AG04450 (cell line): ENCODE results near the gene ADH4. TPM values are rescaled to one million over a fixed set of nuclear protein-coding genes. Genes with fewer than 3 reads are reported as not detected.
"Not testable (repeated sequence)": the region's sequence is repeated elsewhere in the genome, so short reads cannot be mapped to it uniquely, and the experiment has no call there.

ENCODE experiments used
- CTCF ChIA-PET: fragments of 300-600, 350-600 bp; formaldehyde crosslinking; extraction: SDS; loops from one replicate; lab custom pipeline; 2022; ENCODE audit warnings: antibody characterized with exemption, inconsistent platforms; lab: Charles Lee
- POLR2A ChIA-PET: fragments of 350-600 bp; formaldehyde crosslinking; extraction: SDS; loops from one replicate; lab custom pipeline; 2021; ENCODE audit warnings: antibody characterized with exemption, inconsistent platforms; lab: Yijun Ruan, JAX
- DNase-seq: peaks from one replicate; pipeline ENCODE4 v3.0.0-alpha.2; 2011; ENCODE audit warnings: low read depth, low spot score
- H3K27ac ChIP-seq: one replicate; pipeline ENCODE4 v1.5.1; 2012; ENCODE audit warnings: low read depth, low read length, control low read depth
- H3K27me3 ChIP-seq: one replicate; pipeline ENCODE4 v1.6.0; 2012; ENCODE audit warnings: low read length; ENCODE audit not compliant: control insufficient read depth, insufficient read depth
- H3K4me3 ChIP-seq: 2 replicates; pipeline ENCODE4 v1.5.1; 2011; ENCODE audit warnings: mild to moderate bottlenecking, low read depth, low read length, control low read depth
- H3K9me3 ChIP-seq: 2 replicates; pipeline ENCODE4 v1.5.1; 2012; ENCODE audit warnings: low read length; ENCODE audit not compliant: control insufficient read depth, insufficient read depth
- polyA minus RNA-seq: library from RNA; depleted of rRNA, polyadenylated mRNA; stranded (reverse); fragments of >200 nt; gene quantifications from 2 replicates; pipeline ENCODE4 v1.2.3, GENCODE V29; 2011; rRNA and poly(A)+ RNA removed
- polyA plus RNA-seq: library from polyadenylated mRNA; depleted of rRNA; stranded (reverse); fragments of >200 nt; gene quantifications from 2 replicates; pipeline ENCODE4 v1.2.3, GENCODE V29; 2011; rRNA removed
- TF ChIP-seq, protein P1 (sequence below): IDR thresholded peaks from 2 replicates; pipeline ENCODE4 v1.5.1; 2011; ENCODE audit warnings: low read depth, low read length, control low read depth, inconsistent platforms

The ADH4 gene
- polyA plus RNA-seq = not detected in 2 replicates
- not detected in 2 replicates for polyA minus RNA-seq

GRCh38 chr4:99144070-99144469, at the start of gene ADH4:
Gene ADH4, minus strand, starts transcription at chr4:99144297. Its CDS starts 75 bp downstream, at chr4:99144222.
- POLR2A ChIA-PET = no interaction called here
- no peak for DNase-seq
- H3K27me3 ChIP-seq = no peaks in the 10 kb centered on the region
- H3K4me3 ChIP-seq = no peak within 1 kb of the TSS
- H3K9me3 ChIP-seq = no peaks in the 10 kb centered on the region
- TF ChIP-seq, protein P1, sequence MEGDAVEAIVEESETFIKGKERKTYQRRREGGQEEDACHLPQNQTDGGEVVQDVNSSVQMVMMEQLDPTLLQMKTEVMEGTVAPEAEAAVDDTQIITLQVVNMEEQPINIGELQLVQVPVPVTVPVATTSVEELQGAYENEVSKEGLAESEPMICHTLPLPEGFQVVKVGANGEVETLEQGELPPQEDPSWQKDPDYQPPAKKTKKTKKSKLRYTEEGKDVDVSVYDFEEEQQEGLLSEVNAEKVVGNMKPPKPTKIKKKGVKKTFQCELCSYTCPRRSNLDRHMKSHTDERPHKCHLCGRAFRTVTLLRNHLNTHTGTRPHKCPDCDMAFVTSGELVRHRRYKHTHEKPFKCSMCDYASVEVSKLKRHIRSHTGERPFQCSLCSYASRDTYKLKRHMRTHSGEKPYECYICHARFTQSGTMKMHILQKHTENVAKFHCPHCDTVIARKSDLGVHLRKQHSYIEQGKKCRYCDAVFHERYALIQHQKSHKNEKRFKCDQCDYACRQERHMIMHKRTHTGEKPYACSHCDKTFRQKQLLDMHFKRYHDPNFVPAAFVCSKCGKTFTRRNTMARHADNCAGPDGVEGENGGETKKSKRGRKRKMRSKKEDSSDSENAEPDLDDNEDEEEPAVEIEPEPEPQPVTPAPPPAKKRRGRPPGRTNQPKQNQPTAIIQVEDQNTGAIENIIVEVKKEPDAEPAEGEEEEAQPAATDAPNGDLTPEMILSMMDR = no peak
- CTCF ChIA-PET = interaction anchor here (0.8 to 1.9 kb wide), 4 partner anchors 8 to 261 kb away, joined by 3 to 6 read pairs (median 5); no protein-coding TSS in a partner anchor
- H3K27ac ChIP-seq = no peak within 1 kb of the TSS

- no peaks in the 10 kb centered on the region for H3K27me3 ChIP-seq
- CTCF ChIA-PET = no interaction called here
- no peak overlapping the region for H3K4me3 ChIP-seq
- TF ChIP-seq, protein P1 = no peak
- no peak overlapping the region for H3K27ac ChIP-seq
- no peaks in the 10 kb centered on the region; the same call in 1 of the 2 replicates for H3K9me3 ChIP-seq
- POLR2A ChIA-PET = no interaction called here
- DNase-seq = no peak
Measured at GRCh38 chr4:99190336-99190735, 46.2 kb upstream of the ADH4 start.

DNA sequence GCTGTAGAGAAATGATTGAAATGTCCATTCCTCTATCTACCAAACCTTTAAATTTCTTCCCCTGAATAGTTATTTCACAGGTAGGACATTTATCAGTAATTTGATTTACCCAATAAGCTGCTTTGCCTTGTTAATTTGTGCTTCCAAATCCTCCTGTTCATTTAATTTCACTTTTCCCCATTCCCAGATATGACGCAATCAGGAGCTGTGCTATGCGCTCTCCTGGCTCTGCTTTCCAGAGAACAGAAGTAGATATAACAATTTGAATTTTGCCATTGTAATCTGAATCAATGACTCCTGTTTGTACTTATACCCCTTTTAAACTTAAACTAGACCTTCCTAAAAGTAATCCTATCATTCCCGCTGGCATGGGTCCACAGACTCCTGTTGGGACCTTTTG, 45.8 kb upstream of the ADH4 start:
- DNase-seq, H3K27ac ChIP-seq, CTCF ChIA-PET, H3K27me3 ChIP-seq, H3K4me3 ChIP-seq, H3K9me3 ChIP-seq, POLR2A ChIA-PET: not testable (repeated sequence)

DNA sequence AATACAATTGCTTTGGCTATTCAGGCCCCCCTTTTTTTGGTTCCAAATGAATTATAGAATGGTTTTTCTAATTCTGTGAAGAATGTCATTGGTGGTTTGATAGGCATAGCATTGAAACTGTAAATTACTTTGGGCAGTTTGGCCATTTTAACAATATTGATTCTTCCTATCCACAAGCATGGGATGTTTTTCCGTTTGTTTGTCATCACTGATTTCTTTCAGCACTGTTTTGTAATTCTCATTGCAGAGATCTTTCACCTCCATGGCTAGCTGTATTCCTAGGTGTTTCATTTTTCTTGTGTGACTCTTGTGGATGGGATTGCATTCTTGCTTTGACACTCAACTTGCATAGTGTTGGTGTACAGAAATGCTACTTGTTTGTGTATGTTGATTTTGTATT, 41.9 kb upstream of the ADH4 start:
- ChIA-PET CTCF (interaction anchor here (1.1 kb wide), 1 partner anchor 16 kb away, joined by 4 read pairs; no protein-coding TSS in a partner anchor), POLR2A (no interaction called here)
- Histone ChIP-seq H3K9me3 (no peaks in the 10 kb centered on the region; the same call in 1 of the 2 replicates), H3K27ac (no peak overlapping the region), H3K4me3 (no peak overlapping the region), H3K27me3 (no peaks in the 10 kb centered on the region)
- TF ChIP-seq, protein P1 = no peak
- DNase-seq = no peak

- POLR2A ChIA-PET = interaction anchor here (0.6 kb wide), 1 partner anchor 10 kb away, joined by 3 read pairs; no protein-coding TSS in a partner anchor
- CTCF ChIA-PET = interaction anchor here (1.1 kb wide), 1 partner anchor 16 kb away, joined by 4 read pairs; no protein-coding TSS in a partner anchor
- Histone ChIP-seq H3K27ac (no peak overlapping the region), H3K27me3 (no peaks in the 10 kb centered on the region), H3K9me3 (no peaks in the 10 kb centered on the region; the same call in 1 of the 2 replicates), H3K4me3 (no peak overlapping the region)
- TF ChIP-seq, protein P1 = no peak
- no peak for DNase-seq
Measured at GRCh38 chr4:99185581-99185980, 41.5 kb upstream of the ADH4 start.
